ENCODE data around the gene TEX264.

Gene TEX264

DNA sequence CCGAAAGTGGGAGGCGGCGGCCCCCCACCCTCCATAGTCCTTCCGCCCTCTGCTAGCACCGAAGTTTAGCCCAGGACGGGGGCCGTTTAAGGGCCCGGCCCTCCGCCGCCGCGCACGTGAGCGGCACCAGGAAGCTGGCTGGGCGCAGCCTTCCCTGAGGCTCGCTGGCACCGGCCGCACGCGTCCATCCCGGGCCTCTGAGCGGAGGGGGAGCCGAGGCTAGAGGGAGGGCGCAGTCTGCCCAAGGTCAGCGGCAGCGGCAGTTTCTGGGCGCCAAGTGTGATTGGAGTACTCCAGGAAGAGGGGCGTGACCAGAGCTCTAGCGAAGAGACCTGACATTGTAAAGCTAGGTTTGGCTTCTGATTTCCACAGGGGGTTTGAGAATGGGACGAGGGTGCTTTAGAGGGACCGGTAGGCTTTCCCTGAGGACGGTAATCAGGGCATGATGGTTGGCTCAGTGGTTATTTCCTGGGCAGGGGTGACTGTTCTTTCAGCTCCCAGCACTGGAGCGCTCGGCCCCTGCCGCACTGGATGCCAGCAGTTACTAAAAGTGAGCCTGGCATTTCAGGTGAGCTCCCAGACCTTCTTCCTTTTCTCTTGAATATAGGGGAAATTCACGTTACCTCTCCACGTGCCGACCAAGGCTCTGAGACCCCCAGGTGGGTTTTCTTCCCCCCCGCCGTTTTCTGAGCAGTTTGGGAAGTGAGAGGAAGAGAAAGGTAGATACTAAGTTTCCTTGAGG is 853 bp downstream of the TEX264 start:
- H3K27me3 ChIP-seq (ENCODE audit: control insufficient read depth in 3 of 3, insufficient read depth in 3 of 3, low read depth in 1 of 3, low read length in 3 of 3) = peaks cover 0 to 26% (median 0%) of the 10 kb centered on the region in 3 experiments
- H3K4me2 ChIP-seq (ENCODE audit: insufficient read depth, low read length, poor library complexity, severe bottlenecking) = peak overlapping the region; percentile 92
- peak overlapping the region; percentile 93 for H3K18ac ChIP-seq (ENCODE audit: low read length)
- peaks cover 6 to 22% of the 10 kb centered on the region in 2 donors for H3K4me1 ChIP-seq (ENCODE audit: control insufficient read depth in 2 of 2, insufficient read depth in 1 of 2, low read depth in 1 of 2, low read length in 2 of 2)
- no peak overlapping the region for H3K23ac ChIP-seq (ENCODE audit: low read depth, low read length, poor library complexity)
- no peak overlapping the region for H2BK120ac ChIP-seq (ENCODE audit: low read depth, low read length)
- no peak overlapping the region for H2AK5ac ChIP-seq (ENCODE audit: low read depth, low read length)
- peak overlapping the region; percentile 56 for H3K14ac ChIP-seq (ENCODE audit: low read length)
- H2BK15ac ChIP-seq (ENCODE audit: low read length) = no peak overlapping the region
- H4K8ac ChIP-seq (ENCODE audit: low read depth, low read length) = no peak overlapping the region
- peak; percentile 31 for DNase-seq (ENCODE audit: low spot score)
- peak overlapping the region; percentile 87 for H3K9ac ChIP-seq (ENCODE audit: low read depth, low read length, poor library complexity)
- H2BK5ac ChIP-seq (ENCODE audit: low read length) = no peak overlapping the region
- H3K9me3 ChIP-seq (replicated peaks in 1 of 2; ENCODE audit: control insufficient read depth in 2 of 2, insufficient read depth in 1 of 2, low read depth in 1 of 2, low read length in 2 of 2) = no peaks in the 10 kb centered on the region
- no peak overlapping the region for H3K4ac ChIP-seq (ENCODE audit: low read length)
- H2BK12ac ChIP-seq (ENCODE audit: low read length) = no peak overlapping the region
- peak overlapping the region; percentile 94 for H2AFZ ChIP-seq (ENCODE audit: low read length)
- peak overlapping the region; percentile 76 to 88 for H3K4me3 ChIP-seq (ENCODE audit: low read length in 2 of 2)
- H3K79me1 ChIP-seq (ENCODE audit: low read depth, low read length) = peaks cover 7% of the 10 kb centered on the region
- no peak overlapping the region for H3K27ac ChIP-seq (replicated peaks; ENCODE audit: low read length)
- no CpG with 5 or more reads among the region's 40 CpGs for WGBS, 2 donors (ENCODE audit: extremely low coverage in 2 of 2, insufficient read length in 2 of 2, insufficient replicate concordance in 1 of 2)
- H3K36me3 ChIP-seq (replicated peaks in 1 of 2; ENCODE audit: control insufficient read depth in 2 of 2, insufficient read depth in 2 of 2, low read length in 2 of 2) = peaks cover 0 to 16% of the 10 kb centered on the region in 2 donors
- no peak overlapping the region for H4K91ac ChIP-seq (ENCODE audit: low read depth, low read length, poor library complexity)

DNA sequence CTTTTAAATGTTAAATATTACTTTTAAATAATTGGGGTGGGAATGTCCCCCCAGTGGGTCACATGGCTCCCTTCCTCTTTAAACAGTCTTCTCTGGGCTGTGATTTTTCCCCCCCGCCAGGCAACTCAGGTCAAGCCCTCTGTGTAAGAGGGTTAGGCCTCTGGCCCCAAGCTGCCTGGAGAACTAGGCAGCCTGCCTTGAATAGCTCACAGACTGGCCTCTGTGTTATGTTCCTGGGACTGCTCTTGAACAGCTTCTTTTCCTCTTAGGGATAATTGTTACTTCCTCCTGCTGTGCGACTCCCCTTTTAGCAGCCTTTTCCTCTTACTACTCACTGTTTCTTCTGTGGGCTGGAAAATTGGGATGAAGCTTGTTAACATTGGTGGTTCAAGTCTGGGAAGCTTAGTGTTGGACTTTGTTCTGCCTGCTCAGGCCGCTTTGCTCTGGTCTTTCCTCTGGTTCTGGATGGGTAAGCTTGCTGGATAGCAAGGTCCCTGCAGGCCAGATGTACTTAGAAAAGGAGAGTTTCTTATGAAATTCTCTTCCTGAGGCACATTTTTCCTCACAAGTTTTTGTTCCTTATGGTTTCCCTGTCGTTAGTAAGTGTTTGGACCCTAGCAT is 2.2 kb downstream of the TEX264 start:
- WGBS, 2 donors (ENCODE audit: extremely low coverage in 2 of 2, insufficient read length in 2 of 2, insufficient replicate concordance in 1 of 2) = no CpG with 5 or more reads among the region's 4 CpGs
- Histone ChIP-seq H2AFZ (ENCODE audit: low read length) (peak overlapping the region; percentile 64), H3K4me2 (ENCODE audit: insufficient read depth, low read length, poor library complexity, severe bottlenecking) (no peak overlapping the region)

DNA sequence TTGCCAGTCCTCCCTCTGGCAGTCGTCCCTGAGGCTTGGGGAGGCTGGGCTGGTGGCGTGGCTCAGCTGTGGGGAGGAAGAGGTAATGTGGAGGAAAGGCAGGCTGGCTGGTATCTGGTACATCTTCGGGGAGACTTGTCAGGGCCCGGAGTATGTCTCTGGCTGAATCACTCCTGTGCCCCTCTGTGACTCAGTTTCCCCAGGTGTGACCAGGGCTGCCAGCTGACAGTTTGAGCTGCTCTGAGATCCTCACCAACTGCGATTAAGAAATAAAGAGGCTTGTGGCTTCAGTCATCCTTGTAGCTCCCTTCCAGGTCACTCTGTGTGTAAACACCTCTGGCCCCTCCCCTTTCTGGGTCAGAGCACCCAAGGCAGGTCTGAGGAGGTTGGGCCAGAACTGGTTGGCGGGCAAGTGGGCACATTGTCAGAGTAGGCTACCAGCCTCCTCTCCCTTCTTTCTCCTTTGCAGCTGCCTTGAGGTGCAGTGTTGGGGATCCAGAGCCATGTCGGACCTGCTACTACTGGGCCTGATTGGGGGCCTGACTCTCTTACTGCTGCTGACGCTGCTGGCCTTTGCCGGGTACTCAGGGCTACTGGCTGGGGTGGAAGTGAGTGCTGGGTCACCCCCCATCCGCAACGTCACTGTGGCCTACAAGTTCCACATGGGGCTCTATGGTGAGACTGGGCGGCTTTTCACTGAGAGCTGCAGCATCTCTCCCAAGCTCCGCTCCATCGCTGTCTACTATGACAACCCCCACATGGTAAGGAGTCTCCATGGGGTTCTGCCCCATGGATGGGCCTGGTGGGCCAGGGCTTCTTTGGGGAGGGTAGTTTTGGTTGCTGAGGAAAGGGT is 3.0 kb downstream of the TEX264 start:
- H3K27ac ChIP-seq (replicated peaks; ENCODE audit: low read length) = no peak overlapping the region
- H2BK12ac ChIP-seq (ENCODE audit: low read length) = no peak overlapping the region
- no peak for DNase-seq (ENCODE audit: low spot score)
- H3K4ac ChIP-seq (ENCODE audit: low read length) = no peak overlapping the region
- H3K4me3 ChIP-seq (ENCODE audit: low read length in 2 of 2) = no peak overlapping the region
- WGBS, 2 donors (ENCODE audit: extremely low coverage in 2 of 2, insufficient read length in 2 of 2, insufficient replicate concordance in 1 of 2) = no CpG with 5 or more reads among the region's 14 CpGs
- no peak overlapping the region for H2BK5ac ChIP-seq (ENCODE audit: low read length)
- H3K4me1 ChIP-seq (ENCODE audit: control insufficient read depth in 2 of 2, insufficient read depth in 1 of 2, low read depth in 1 of 2, low read length in 2 of 2) = peaks cover 7 to 22% of the 10 kb centered on the region in 2 donors
- H4K91ac ChIP-seq (ENCODE audit: low read depth, low read length, poor library complexity) = no peak overlapping the region
- no peak overlapping the region for H2BK120ac ChIP-seq (ENCODE audit: low read depth, low read length)
- no peak overlapping the region for H3K9ac ChIP-seq (ENCODE audit: low read depth, low read length, poor library complexity)
- H3K9me3 ChIP-seq (replicated peaks in 1 of 2; ENCODE audit: control insufficient read depth in 2 of 2, insufficient read depth in 1 of 2, low read depth in 1 of 2, low read length in 2 of 2) = no peaks in the 10 kb centered on the region
- no peak overlapping the region for H2AK5ac ChIP-seq (ENCODE audit: low read depth, low read length)
- peaks cover 0 to 26% (median 0%) of the 10 kb centered on the region in 3 experiments for H3K27me3 ChIP-seq (ENCODE audit: control insufficient read depth in 3 of 3, insufficient read depth in 3 of 3, low read depth in 1 of 3, low read length in 3 of 3)
- H3K79me1 ChIP-seq (ENCODE audit: low read depth, low read length) = peaks cover 7% of the 10 kb centered on the region
- H3K18ac ChIP-seq (ENCODE audit: low read length) = no peak overlapping the region
- peaks cover 0 to 14% of the 10 kb centered on the region in 2 donors for H3K36me3 ChIP-seq (replicated peaks in 1 of 2; ENCODE audit: control insufficient read depth in 2 of 2, insufficient read depth in 2 of 2, low read length in 2 of 2)
- no peak overlapping the region for H3K23ac ChIP-seq (ENCODE audit: low read depth, low read length, poor library complexity)
- H2BK15ac ChIP-seq (ENCODE audit: low read length) = no peak overlapping the region
- peak overlapping the region; percentile 64 for H2AFZ ChIP-seq (ENCODE audit: low read length)
- H3K4me2 ChIP-seq (ENCODE audit: insufficient read depth, low read length, poor library complexity, severe bottlenecking) = no peak overlapping the region
- H4K8ac ChIP-seq (ENCODE audit: low read depth, low read length) = no peak overlapping the region
- H3K14ac ChIP-seq (ENCODE audit: low read length) = no peak overlapping the region

More for the DNA sequence above, 2.2 kb downstream of the TEX264 start:
- H4K91ac ChIP-seq (ENCODE audit: low read depth, low read length, poor library complexity) = no peak overlapping the region
- no peak overlapping the region for H3K23ac ChIP-seq (ENCODE audit: low read depth, low read length, poor library complexity)
- no peak overlapping the region for H2BK5ac ChIP-seq (ENCODE audit: low read length)
- H3K14ac ChIP-seq (ENCODE audit: low read length) = no peak overlapping the region
- no peak overlapping the region for H3K27ac ChIP-seq (replicated peaks; ENCODE audit: low read length)
- no peak overlapping the region for H2BK12ac ChIP-seq (ENCODE audit: low read length)
- DNase-seq (ENCODE audit: low spot score) = no peak
- H2BK15ac ChIP-seq (ENCODE audit: low read length) = no peak overlapping the region
- peaks cover 7% of the 10 kb centered on the region for H3K79me1 ChIP-seq (ENCODE audit: low read depth, low read length)
- no peaks in the 10 kb centered on the region for H3K9me3 ChIP-seq (replicated peaks in 1 of 2; ENCODE audit: control insufficient read depth in 2 of 2, insufficient read depth in 1 of 2, low read depth in 1 of 2, low read length in 2 of 2)
- peaks cover 0 to 14% of the 10 kb centered on the region in 2 donors for H3K36me3 ChIP-seq (replicated peaks in 1 of 2; ENCODE audit: control insufficient read depth in 2 of 2, insufficient read depth in 2 of 2, low read length in 2 of 2)
- H3K4me1 ChIP-seq (ENCODE audit: control insufficient read depth in 2 of 2, insufficient read depth in 1 of 2, low read depth in 1 of 2, low read length in 2 of 2) = peaks cover 6 to 22% of the 10 kb centered on the region in 2 donors
- H3K4me3 ChIP-seq (ENCODE audit: low read length in 2 of 2) = no peak overlapping the region
- H3K9ac ChIP-seq (ENCODE audit: low read depth, low read length, poor library complexity) = no peak overlapping the region
- no peak overlapping the region for H2BK120ac ChIP-seq (ENCODE audit: low read depth, low read length)
- no peak overlapping the region for H4K8ac ChIP-seq (ENCODE audit: low read depth, low read length)
- peaks cover 0 to 26% (median 0%) of the 10 kb centered on the region in 3 experiments for H3K27me3 ChIP-seq (ENCODE audit: control insufficient read depth in 3 of 3, insufficient read depth in 3 of 3, low read depth in 1 of 3, low read length in 3 of 3)
- H2AK5ac ChIP-seq (ENCODE audit: low read depth, low read length) = no peak overlapping the region
- H3K4ac ChIP-seq (ENCODE audit: low read length) = no peak overlapping the region
- H3K18ac ChIP-seq (ENCODE audit: low read length) = no peak overlapping the region
